ENCODE measurements around the gene FRMPD4.

FRMPD4 gene

DNA sequence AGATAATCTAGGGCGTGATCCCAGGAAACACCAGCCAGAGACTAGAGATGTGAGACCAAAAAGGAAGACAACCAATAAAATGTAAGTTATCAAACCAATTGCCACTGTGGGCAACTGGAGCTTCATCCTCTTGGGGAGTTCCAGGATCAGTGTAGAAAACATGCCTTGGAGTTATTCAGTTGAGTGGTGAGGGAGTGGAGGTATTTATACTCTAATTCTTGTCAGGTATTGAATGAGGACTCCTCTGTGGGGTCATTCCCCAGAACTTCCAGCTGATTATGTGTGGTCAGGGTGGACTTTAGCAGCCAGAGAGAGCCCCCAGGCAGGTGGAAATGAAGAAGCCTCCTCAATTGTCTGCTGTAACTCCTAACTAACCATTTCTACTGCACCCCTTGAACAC, 509.0 kb downstream of the FRMPD4 start:
- TF ChIP-seq, protein P1, sequence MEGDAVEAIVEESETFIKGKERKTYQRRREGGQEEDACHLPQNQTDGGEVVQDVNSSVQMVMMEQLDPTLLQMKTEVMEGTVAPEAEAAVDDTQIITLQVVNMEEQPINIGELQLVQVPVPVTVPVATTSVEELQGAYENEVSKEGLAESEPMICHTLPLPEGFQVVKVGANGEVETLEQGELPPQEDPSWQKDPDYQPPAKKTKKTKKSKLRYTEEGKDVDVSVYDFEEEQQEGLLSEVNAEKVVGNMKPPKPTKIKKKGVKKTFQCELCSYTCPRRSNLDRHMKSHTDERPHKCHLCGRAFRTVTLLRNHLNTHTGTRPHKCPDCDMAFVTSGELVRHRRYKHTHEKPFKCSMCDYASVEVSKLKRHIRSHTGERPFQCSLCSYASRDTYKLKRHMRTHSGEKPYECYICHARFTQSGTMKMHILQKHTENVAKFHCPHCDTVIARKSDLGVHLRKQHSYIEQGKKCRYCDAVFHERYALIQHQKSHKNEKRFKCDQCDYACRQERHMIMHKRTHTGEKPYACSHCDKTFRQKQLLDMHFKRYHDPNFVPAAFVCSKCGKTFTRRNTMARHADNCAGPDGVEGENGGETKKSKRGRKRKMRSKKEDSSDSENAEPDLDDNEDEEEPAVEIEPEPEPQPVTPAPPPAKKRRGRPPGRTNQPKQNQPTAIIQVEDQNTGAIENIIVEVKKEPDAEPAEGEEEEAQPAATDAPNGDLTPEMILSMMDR (conservative IDR thresholded peaks at IDR 0.05; ENCODE audit: low read depth, low read length) = no peak
- H3K4me3 ChIP-seq (ENCODE audit: low read length) = no peak overlapping the region
- no peak for DNase-seq (ENCODE audit: low read depth)

DNA sequence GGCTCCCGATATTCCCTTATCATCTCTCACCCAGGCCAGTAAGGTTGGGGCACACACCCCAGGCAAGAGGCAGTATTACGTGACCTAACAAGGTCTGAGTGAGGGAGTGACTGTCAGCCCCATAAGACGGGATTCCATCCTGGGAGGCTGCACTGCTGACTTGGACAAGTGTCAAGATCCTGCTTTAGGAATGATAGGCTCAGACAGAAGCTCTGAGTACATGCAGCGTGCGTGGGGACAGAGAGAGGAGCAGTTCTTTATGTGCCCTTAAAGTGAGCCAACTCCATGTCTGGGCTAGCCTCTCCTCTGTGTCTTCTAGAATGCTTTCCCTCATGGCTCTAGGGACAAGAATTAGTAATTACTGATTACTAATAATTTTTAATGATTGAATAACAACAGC, 510.7 kb downstream of the FRMPD4 start:
- TF ChIP-seq, protein P1 (conservative IDR thresholded peaks at IDR 0.05; ENCODE audit: low read depth, low read length) = no peak
- H3K4me3 ChIP-seq (ENCODE audit: low read length) = no peak overlapping the region
- no peak for DNase-seq (ENCODE audit: low read depth)

DNA sequence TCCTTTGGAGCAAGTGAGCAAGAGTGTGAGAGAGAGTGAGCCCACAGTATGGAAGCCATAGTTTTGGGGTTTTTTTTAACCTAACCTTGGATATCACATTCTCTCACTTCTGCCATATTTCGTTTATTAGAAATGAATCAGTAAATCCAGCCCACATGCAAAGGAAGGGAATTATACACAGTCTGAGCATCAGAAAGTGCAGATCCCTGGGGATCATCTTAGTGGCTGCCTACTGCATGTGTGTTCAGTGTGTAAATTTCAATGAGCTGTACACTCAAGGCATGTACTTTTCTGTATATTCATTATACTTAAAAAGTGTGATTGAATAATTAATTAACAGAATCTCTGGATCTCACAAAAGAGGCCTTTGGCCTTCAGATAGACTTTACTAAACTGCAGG, 519.2 kb downstream of the FRMPD4 start:
- no peak for DNase-seq (ENCODE audit: low read depth)
- H3K4me3 ChIP-seq (ENCODE audit: low read length) = no peak overlapping the region
- TF ChIP-seq, protein P1 (conservative IDR thresholded peaks at IDR 0.05; ENCODE audit: low read depth, low read length) = no peak

DNA sequence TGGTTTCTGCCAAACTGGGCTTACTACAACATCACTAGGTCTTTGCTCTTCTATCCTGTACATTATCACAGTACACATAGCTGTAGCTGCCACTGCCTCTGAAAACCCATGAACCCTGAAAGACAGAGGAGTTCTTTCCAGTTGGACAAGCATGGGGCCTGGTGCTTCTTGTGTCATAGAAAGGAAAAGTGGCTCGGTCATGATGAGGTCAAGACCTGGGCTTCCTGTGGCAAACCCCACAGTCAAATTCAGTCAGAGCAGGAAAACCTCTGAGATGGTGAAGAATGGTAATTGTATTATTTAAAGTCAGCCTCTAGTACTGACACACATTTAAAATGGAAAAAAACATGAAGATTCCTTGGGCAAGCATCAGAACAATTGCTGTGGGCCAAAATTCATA, 519.6 kb downstream of the FRMPD4 start:
- no peak overlapping the region for H3K4me3 ChIP-seq (ENCODE audit: low read length)
- no peak for DNase-seq (ENCODE audit: low read depth)
- TF ChIP-seq, protein P1 (conservative IDR thresholded peaks at IDR 0.05; ENCODE audit: low read depth, low read length) = no peak

DNA sequence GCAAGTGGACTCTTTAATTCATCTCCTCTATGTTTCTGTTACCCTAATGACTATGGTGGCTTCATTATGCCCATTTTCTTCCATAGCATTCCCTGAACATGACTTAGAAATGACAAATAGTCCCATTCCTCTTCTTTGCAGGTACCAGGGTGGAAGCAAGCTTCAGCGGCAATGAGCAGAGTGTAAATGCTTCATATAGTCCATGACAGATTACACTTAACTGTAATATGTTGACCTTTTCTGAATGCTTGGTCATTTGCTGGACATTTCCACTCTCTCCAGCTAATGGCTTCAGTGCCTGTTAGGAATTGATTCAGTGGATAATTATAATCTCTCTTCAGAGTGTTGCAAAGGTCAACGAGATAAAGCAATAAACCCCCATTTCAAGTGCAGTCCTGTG, 523.2 kb downstream of the FRMPD4 start:
- TF ChIP-seq, protein P1 (conservative IDR thresholded peaks at IDR 0.05; ENCODE audit: low read depth, low read length) = no peak
- no peak for DNase-seq (ENCODE audit: low read depth)
- H3K4me3 ChIP-seq (ENCODE audit: low read length) = no peak overlapping the region

DNA sequence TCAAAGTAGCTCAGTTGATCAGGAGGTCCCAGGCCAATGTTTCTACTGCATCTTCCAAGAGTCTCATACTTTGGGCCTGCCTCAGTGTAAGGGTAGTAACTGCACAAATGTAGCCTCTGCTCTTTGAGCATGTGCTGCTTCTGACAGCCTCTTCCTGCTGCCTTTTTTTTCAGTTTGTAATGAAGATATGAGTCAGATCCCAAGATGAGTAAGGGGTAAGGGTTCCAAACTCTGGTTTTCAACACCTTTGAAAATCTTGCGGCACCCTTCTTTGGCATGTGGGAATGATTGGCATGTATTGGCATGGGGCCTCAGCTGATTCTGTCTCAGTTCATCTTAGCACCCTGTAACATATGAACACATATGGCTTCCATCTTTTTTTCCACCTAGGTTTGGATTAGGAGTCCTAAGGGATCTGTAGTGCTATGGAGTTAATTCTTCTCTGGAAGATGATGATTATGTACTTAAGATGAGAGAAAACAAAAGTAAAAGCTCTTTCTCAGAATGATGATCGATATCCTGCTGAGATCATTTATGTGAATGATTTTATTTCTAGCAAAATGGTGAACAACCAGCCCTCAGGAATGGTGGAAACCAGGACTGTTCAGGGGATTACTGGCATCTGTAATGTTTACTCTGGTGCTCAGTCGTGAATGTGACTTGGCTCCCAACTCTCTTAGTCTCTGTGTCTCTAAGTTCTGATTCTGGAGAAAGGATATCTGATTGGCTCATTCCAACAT, 534.3 kb downstream of the FRMPD4 start:
- no peak overlapping the region for H3K4me3 ChIP-seq (ENCODE audit: low read length)
- TF ChIP-seq, protein P1 (conservative IDR thresholded peaks at IDR 0.05; ENCODE audit: low read depth, low read length) = no peak
- DNase-seq (ENCODE audit: low read depth) = no peak

DNA sequence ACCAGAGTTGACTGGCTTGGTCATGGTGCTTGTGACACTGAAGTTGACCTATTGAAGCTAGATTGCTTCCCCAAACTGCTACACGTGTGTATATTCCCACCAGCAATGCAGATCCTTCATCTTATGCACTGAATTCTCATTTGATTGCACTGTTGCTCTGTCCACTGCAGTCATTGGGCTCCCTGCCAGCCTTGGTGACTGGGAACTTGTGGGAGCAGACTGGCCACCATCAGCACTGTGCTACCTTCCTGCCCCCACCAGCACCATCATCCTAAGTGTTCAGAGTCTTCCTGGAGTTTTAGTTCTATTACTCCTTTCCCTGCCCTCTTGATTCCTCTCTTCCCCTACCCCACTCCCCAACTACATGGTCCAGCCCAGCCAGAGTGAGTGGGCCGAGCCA, 535.2 kb downstream of the FRMPD4 start:
- DNase-seq (ENCODE audit: low read depth) = no peak
- TF ChIP-seq, protein P1 (conservative IDR thresholded peaks at IDR 0.05; ENCODE audit: low read depth, low read length) = no peak
- H3K4me3 ChIP-seq (ENCODE audit: low read length) = no peak overlapping the region

All from retinal pigment epithelial cell (primary cell).